Panc1 (cell line): ENCODE results near the gene PEPD.

Source experiments
- CTCF ChIP-seq: fragments of 450-650 bp; IDR thresholded peaks from 2 replicates; pipeline ENCODE4 v1.5.1; 2017; ENCODE audit warnings: mild to moderate bottlenecking
- POLR2AphosphoS5 ChIP-seq: IDR thresholded peaks from 2 replicates; pipeline ENCODE4 v1.6.1; 2012; ENCODE audit warnings: mild to moderate bottlenecking, low read depth, low read length, moderate library complexity
- SIN3A ChIP-seq: IDR thresholded peaks from 2 replicates; pipeline ENCODE4 v1.6.1; 2012; ENCODE audit warnings: low read depth, mild to moderate bottlenecking, low read length, moderate library complexity, borderline replicate concordance; ENCODE audit not compliant: insufficient read depth
- TCF7L2 ChIP-seq: IDR thresholded peaks from 2 replicates; pipeline ENCODE4 v1.6.1; 2011; ENCODE audit warnings: mild to moderate bottlenecking, low read depth, low read length, inconsistent platforms
- TF ChIP-seq, protein P1 (sequence below), 2 experiments: IDR thresholded peaks; 2 replicates each; pipeline ENCODE4 v1.6.1; 2011 to 2012; ENCODE audit warnings: low read depth in 2 of 2, control low read depth in 1 of 2, low read length in 1 of 2, mild to moderate bottlenecking in 1 of 2, moderate library complexity in 1 of 2; ENCODE audit not compliant: insufficient read depth in 1 of 2

- TF ChIP-seq CTCF (no peak), POLR2AphosphoS5 (no peak), SIN3A (no peak), TCF7L2 (no peak)
- TF ChIP-seq, protein P1, sequence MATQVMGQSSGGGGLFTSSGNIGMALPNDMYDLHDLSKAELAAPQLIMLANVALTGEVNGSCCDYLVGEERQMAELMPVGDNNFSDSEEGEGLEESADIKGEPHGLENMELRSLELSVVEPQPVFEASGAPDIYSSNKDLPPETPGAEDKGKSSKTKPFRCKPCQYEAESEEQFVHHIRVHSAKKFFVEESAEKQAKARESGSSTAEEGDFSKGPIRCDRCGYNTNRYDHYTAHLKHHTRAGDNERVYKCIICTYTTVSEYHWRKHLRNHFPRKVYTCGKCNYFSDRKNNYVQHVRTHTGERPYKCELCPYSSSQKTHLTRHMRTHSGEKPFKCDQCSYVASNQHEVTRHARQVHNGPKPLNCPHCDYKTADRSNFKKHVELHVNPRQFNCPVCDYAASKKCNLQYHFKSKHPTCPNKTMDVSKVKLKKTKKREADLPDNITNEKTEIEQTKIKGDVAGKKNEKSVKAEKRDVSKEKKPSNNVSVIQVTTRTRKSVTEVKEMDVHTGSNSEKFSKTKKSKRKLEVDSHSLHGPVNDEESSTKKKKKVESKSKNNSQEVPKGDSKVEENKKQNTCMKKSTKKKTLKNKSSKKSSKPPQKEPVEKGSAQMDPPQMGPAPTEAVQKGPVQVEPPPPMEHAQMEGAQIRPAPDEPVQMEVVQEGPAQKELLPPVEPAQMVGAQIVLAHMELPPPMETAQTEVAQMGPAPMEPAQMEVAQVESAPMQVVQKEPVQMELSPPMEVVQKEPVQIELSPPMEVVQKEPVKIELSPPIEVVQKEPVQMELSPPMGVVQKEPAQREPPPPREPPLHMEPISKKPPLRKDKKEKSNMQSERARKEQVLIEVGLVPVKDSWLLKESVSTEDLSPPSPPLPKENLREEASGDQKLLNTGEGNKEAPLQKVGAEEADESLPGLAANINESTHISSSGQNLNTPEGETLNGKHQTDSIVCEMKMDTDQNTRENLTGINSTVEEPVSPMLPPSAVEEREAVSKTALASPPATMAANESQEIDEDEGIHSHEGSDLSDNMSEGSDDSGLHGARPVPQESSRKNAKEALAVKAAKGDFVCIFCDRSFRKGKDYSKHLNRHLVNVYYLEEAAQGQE (IDR thresholded peaks at IDR 0.05; ENCODE audit: insufficient read depth in 1 of 2, low read depth in 2 of 2, low read length in 1 of 2): no peak
Measured at GRCh38 chr19:33432446-33433170, 89.0 kb downstream of the PEPD start.
